HEK293 (cell line): ENCODE measurements around the gene DGCR8.

ENCODE experiments used
- CTCF ChIA-PET: fragments of 350-600 bp; formaldehyde crosslinking; extraction: SDS; loops from one replicate; lab custom pipeline; 2021; ENCODE audit warnings: antibody characterized with exemption; lab: Yijun Ruan, JAX
- POLR2A ChIA-PET: fragments of 300-600 bp; formaldehyde crosslinking; extraction: SDS; loops from one replicate; lab custom pipeline; 2020; ENCODE audit warnings: antibody characterized with exemption, inconsistent platforms; lab: Yijun Ruan, JAX
- H3K27ac ChIP-seq: fragments of 200-500 bp; sonication (Bioruptor generic); 2 replicates; pipeline ENCODE4 v1.5.1; 2014; ENCODE audit warnings: low read depth, low read length, control low read depth, inconsistent platforms; ENCODE audit errors: extremely low read depth
- H3K36me3 ChIP-seq, 2 experiments: fragments of 200-500 bp in 1 of 2; sonication (Bioruptor generic) in 1 of 2; 1 replicate in 1 of 2; 2 replicates in 1 of 2; pipeline ENCODE4 v1.5.1; 2014 to 2017; ENCODE audit warnings: inconsistent platforms in 2 of 2, low read length in 2 of 2; ENCODE audit not compliant: control insufficient read depth in 2 of 2, insufficient read depth in 1 of 2
- H3K4me1 ChIP-seq: fragments of 200-500 bp; sonication (Bioruptor generic); 2 replicates; pipeline ENCODE4 v1.5.1; 2014; ENCODE audit warnings: mild to moderate bottlenecking, low read length, inconsistent platforms; ENCODE audit not compliant: control insufficient read depth, insufficient read depth
- H3K4me3 ChIP-seq: 2 replicates; pipeline ENCODE4 v1.5.1; 2011; ENCODE audit warnings: low read depth, mild to moderate bottlenecking, control low read depth, low read length, moderate library complexity
- H3K9me3 ChIP-seq: fragments of 200-500 bp; sonication (Bioruptor generic); 2 replicates; pipeline ENCODE4 v1.5.1; 2014; ENCODE audit warnings: low read depth, low read length, inconsistent platforms; ENCODE audit not compliant: control insufficient read depth, insufficient read depth
- AEBP2 ChIP-seq: fragments of 450-650 bp; formaldehyde crosslinking; IDR thresholded peaks from 2 replicates; pipeline ENCODE4 v1.5.1; 2016; ENCODE audit warnings: missing biosample characterization, missing genetic modification characterization, borderline replicate concordance
- BCL11B ChIP-seq: fragments of 450-650 bp; formaldehyde crosslinking; IDR thresholded peaks from 2 replicates; pipeline ENCODE4 v1.5.1; 2016; ENCODE audit warnings: low read depth, missing biosample characterization, missing genetic modification characterization
- FEZF1 ChIP-seq: fragments of 450-650 bp; formaldehyde crosslinking; IDR thresholded peaks from 2 replicates; pipeline ENCODE4 v1.5.1; 2016; ENCODE audit warnings: missing biosample characterization, missing genetic modification characterization
- GLIS1 ChIP-seq: fragments of 450-650 bp; formaldehyde crosslinking; IDR thresholded peaks from 2 replicates; pipeline ENCODE4 v1.5.1; 2016; ENCODE audit warnings: missing biosample characterization, missing genetic modification characterization
- SP7 ChIP-seq: fragments of 450-650 bp; formaldehyde crosslinking; IDR thresholded peaks from 2 replicates; pipeline ENCODE4 v1.5.1; 2016; ENCODE audit warnings: missing biosample characterization, missing genetic modification characterization
- TRIM28 ChIP-seq: IDR thresholded peaks from 2 replicates; pipeline ENCODE4 v1.6.1; 2011; ENCODE audit warnings: low read length, control low read depth, borderline replicate concordance
- TSHZ1 ChIP-seq: fragments of 450-650 bp; formaldehyde crosslinking; IDR thresholded peaks from 2 replicates; pipeline ENCODE4 v1.5.1; 2016; ENCODE audit warnings: missing biosample characterization, missing genetic modification characterization, borderline replicate concordance
- ZFP69B ChIP-seq: fragments of 450-650 bp; formaldehyde crosslinking; IDR thresholded peaks from 2 replicates; pipeline ENCODE4 v1.5.1; 2016; ENCODE audit warnings: missing biosample characterization, missing genetic modification characterization
- ZNF175 ChIP-seq: fragments of 450-650 bp; formaldehyde crosslinking; IDR thresholded peaks from 2 replicates; pipeline ENCODE4 v1.5.1; 2016; ENCODE audit warnings: missing biosample characterization, missing genetic modification characterization
- ZNF202 ChIP-seq: fragments of 450-650 bp; formaldehyde crosslinking; IDR thresholded peaks from 2 replicates; pipeline ENCODE4 v1.5.1; 2016; ENCODE audit warnings: missing biosample characterization, missing genetic modification characterization, borderline replicate concordance
- ZNF341 ChIP-seq: fragments of 450-650 bp; formaldehyde crosslinking; IDR thresholded peaks from 2 replicates; pipeline ENCODE4; 2016; ENCODE audit warnings: low read depth, missing biosample characterization, missing genetic modification characterization
- ZNF394 ChIP-seq: fragments of 450-650 bp; formaldehyde crosslinking; IDR thresholded peaks from 2 replicates; pipeline ENCODE4 v1.5.1; 2016; ENCODE audit warnings: missing biosample characterization, missing genetic modification characterization, mild to moderate bottlenecking, moderate library complexity, borderline replicate concordance
- ZNF518A ChIP-seq: fragments of 450-650 bp; formaldehyde crosslinking; conservative IDR thresholded peaks from 2 replicates; pipeline ENCODE4 v1.5.1; 2016; ENCODE audit warnings: low read depth, missing biosample characterization, missing genetic modification characterization
- ZNF626 ChIP-seq: fragments of 450-650 bp; sonication (Bioruptor Pico); formaldehyde crosslinking; IDR thresholded peaks from 2 replicates; pipeline ENCODE4 v1.5.1; 2018; ENCODE audit warnings: missing biosample characterization, missing genetic modification characterization, inconsistent platforms
- ZNF768 ChIP-seq: fragments of 450-650 bp; formaldehyde crosslinking; IDR thresholded peaks from 2 replicates; pipeline ENCODE4 v1.5.1; 2018; ENCODE audit warnings: missing biosample characterization, mild to moderate bottlenecking, missing genetic modification characterization
- TF ChIP-seq, protein P1 (sequence below): fragments of 450-650 bp; formaldehyde crosslinking; IDR thresholded peaks from 2 replicates; pipeline ENCODE4 v1.5.1; 2016; ENCODE audit warnings: missing biosample characterization, missing genetic modification characterization

Gene DGCR8

GRCh38 chr22:20145206-20145831 is 65.3 kb downstream of the DGCR8 start:
- no peak overlapping the region for H3K4me3 ChIP-seq
- POLR2A ChIA-PET = no interaction called here
- no peak for TF ChIP-seq FEZF1 (tag by site-specific recombination)
- TF ChIP-seq AEBP2 (tag by site-specific recombination) = no peak
- TF ChIP-seq, all 188 proteins: peak for 0
- no peak overlapping the region for H3K27ac ChIP-seq
- H3K9me3 ChIP-seq = no peaks in the 10 kb centered on the region
- CTCF ChIA-PET = interaction anchor here (1.1 kb wide), 1 partner anchor 12 kb away, joined by 3 read pairs; no protein-coding TSS in a partner anchor
- H3K4me1 ChIP-seq = no peaks in the 10 kb centered on the region
- peaks cover 0 to 46% of the 10 kb centered on the region in 2 experiments; a peak in 1 of 3 replicates for H3K36me3 ChIP-seq

DNA sequence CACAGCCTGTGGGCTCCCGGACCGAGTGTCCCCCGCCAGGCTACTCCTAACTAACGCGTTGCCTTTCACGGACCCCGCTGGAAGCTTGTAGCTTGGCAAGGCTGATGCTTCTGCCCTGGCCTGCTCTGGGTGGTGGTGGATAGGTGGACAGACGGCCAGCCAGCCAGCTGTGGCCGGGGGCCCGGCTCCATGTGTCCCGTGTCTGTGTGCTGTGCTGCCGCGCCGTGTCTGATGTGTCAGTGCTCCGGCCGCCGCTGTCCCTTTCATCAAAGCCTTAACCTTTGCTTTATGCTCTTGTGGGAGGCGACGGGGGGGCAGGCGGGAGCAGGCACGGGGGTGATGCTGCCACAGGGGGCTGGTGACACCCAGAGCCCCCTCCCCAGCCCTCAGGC is 65.8 kb downstream of the DGCR8 start:
- no peak overlapping the region for H3K27ac ChIP-seq
- ChIA-PET POLR2A (no interaction called here), CTCF (no interaction called here)
- no peak overlapping the region for H3K4me3 ChIP-seq
- no peaks in the 10 kb centered on the region for H3K9me3 ChIP-seq
- no peaks in the 10 kb centered on the region for H3K4me1 ChIP-seq
- peaks cover 0 to 41% of the 10 kb centered on the region in 2 experiments; a peak in 1 of 3 replicates for H3K36me3 ChIP-seq
- TF ChIP-seq ZNF202 (no peak), ZNF518A (tag by site-specific recombination) (no peak), BCL11B (tag by site-specific recombination) (no peak), TSHZ1 (tag by site-specific recombination) (no peak), ZFP69B (tag by site-specific recombination) (no peak), ZNF394 (tag by site-specific recombination) (no peak), ZNF341 (tag by site-specific recombination) (no peak), ZNF175 (tag by site-specific recombination) (no peak), TRIM28 (no peak), SP7 (no peak), ZNF768 (no peak), ZNF626 (tag by site-specific recombination) (no peak), GLIS1 (tag by site-specific recombination) (no peak)
- TF ChIP-seq, protein P1, sequence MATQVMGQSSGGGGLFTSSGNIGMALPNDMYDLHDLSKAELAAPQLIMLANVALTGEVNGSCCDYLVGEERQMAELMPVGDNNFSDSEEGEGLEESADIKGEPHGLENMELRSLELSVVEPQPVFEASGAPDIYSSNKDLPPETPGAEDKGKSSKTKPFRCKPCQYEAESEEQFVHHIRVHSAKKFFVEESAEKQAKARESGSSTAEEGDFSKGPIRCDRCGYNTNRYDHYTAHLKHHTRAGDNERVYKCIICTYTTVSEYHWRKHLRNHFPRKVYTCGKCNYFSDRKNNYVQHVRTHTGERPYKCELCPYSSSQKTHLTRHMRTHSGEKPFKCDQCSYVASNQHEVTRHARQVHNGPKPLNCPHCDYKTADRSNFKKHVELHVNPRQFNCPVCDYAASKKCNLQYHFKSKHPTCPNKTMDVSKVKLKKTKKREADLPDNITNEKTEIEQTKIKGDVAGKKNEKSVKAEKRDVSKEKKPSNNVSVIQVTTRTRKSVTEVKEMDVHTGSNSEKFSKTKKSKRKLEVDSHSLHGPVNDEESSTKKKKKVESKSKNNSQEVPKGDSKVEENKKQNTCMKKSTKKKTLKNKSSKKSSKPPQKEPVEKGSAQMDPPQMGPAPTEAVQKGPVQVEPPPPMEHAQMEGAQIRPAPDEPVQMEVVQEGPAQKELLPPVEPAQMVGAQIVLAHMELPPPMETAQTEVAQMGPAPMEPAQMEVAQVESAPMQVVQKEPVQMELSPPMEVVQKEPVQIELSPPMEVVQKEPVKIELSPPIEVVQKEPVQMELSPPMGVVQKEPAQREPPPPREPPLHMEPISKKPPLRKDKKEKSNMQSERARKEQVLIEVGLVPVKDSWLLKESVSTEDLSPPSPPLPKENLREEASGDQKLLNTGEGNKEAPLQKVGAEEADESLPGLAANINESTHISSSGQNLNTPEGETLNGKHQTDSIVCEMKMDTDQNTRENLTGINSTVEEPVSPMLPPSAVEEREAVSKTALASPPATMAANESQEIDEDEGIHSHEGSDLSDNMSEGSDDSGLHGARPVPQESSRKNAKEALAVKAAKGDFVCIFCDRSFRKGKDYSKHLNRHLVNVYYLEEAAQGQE (tag by site-specific recombination) = no peak
